H1 (cell line): Measurements from ENCODE around the gene TMEM86B. TPM values are rescaled to one million over a fixed set of nuclear protein-coding genes. Genes with fewer than 3 reads are reported as not detected.

Experiments used
- CTCF ChIA-PET: fragments of 300-600 bp; sonication (Branson Sonifier 250); formaldehyde crosslinking; loops from one replicate; lab custom pipeline; 2021; ENCODE audit not compliant: partially characterized antibody; lab: Charles Lee
- POLR2A ChIA-PET: fragments of 300-600 bp; sonication (Branson Sonifier 250); formaldehyde crosslinking; loops from one replicate; lab custom pipeline; 2021; ENCODE audit warnings: inconsistent platforms; ENCODE audit not compliant: partially characterized antibody; lab: Charles Lee
- DNase-seq, 2 experiments: peaks; one replicate each; pipeline versions ENCODE4 v3.0.0 to v3.0.0-alpha.2; 2010 to 2022; ENCODE audit warnings: low spot score in 2 of 2, low read depth in 1 of 2, mixed read lengths in 1 of 2
- FAIRE-seq: peaks from 2 replicates; lab custom pipeline; 2011; peaks lifted over from hg19 to GRCh38; lab: Jason Lieb, UNC
- H2AFZ ChIP-seq: 2 replicates; pipeline ENCODE4 v1.8.1; 2012; ENCODE audit warnings: low read length, inconsistent platforms
- H2AK5ac ChIP-seq: 2 replicates; pipeline ENCODE4 v1.6.1; 2013; ENCODE audit warnings: low read depth, low read length
- H2BK120ac ChIP-seq: replicated peaks from 2 replicates; pipeline ENCODE3; 2013; ENCODE audit warnings: low read depth, low read length, inconsistent platforms
- H2BK12ac ChIP-seq: 2 replicates; pipeline ENCODE4 v1.6.1; 2013; ENCODE audit warnings: low read depth, low read length
- H2BK15ac ChIP-seq: 2 replicates; pipeline ENCODE4 v1.6.1; 2013; ENCODE audit warnings: low read length
- H2BK20ac ChIP-seq: 2 replicates; pipeline ENCODE4 v1.6.1; 2013; ENCODE audit warnings: low read length
- H2BK5ac ChIP-seq: 2 replicates; pipeline ENCODE4 v1.6.1; 2013; ENCODE audit warnings: low read depth, low read length
- H3K14ac ChIP-seq: 2 replicates; pipeline ENCODE4 v1.6.1; 2013; ENCODE audit warnings: inconsistent platforms; ENCODE audit not compliant: insufficient read length
- H3K18ac ChIP-seq: 2 replicates; pipeline ENCODE4 v1.6.1; 2013; ENCODE audit warnings: low read length; ENCODE audit errors: extremely low read depth
- H3K23ac ChIP-seq: 2 replicates; pipeline ENCODE4 v1.6.1; 2013; ENCODE audit warnings: inconsistent platforms; ENCODE audit not compliant: insufficient read length
- H3K23me2 ChIP-seq: 2 replicates; pipeline ENCODE4 v1.6.1; 2013; ENCODE audit warnings: low read depth, low read length
- H3K27ac ChIP-seq: 2 replicates; pipeline ENCODE4 v1.6.1; 2011; ENCODE audit warnings: low read depth, low read length, inconsistent platforms
- H3K27me3 ChIP-seq, 4 experiments: replicated peaks in 1 of 4; 1 replicate in 1 of 4; 2 replicates in 3 of 4; pipeline versions ENCODE4 v1.6.1 to v1.8.1; 2011 to 2013; ENCODE audit warnings: low read length in 3 of 4, mild to moderate bottlenecking in 3 of 4, inconsistent platforms in 2 of 4, mixed read lengths in 2 of 4, moderate library complexity in 1 of 4; ENCODE audit not compliant: control insufficient read depth in 3 of 4, insufficient read depth in 3 of 4; ENCODE audit errors: extremely low read depth in 1 of 4
- H3K36me3 ChIP-seq, 4 experiments: 2 replicates each; pipeline versions ENCODE4 v1.6.1 to v1.8.1; 2011 to 2013; ENCODE audit warnings: mild to moderate bottlenecking in 4 of 4, low read length in 3 of 4, moderate library complexity in 2 of 4, control low read depth in 1 of 4, inconsistent platforms in 1 of 4; ENCODE audit not compliant: insufficient read depth in 4 of 4, control insufficient read depth in 2 of 4
- H3K4ac ChIP-seq: replicated peaks from 2 replicates; pipeline ENCODE3; 2013; ENCODE audit warnings: low read length, low read depth, mixed read lengths, inconsistent platforms; ENCODE audit not compliant: insufficient read length
- H3K4me1 ChIP-seq, 4 experiments: replicated peaks in 1 of 4; 1 replicate in 1 of 4; 2 replicates in 3 of 4; pipeline versions ENCODE4 v1.6.1 to v1.8.1; 2011 to 2013; ENCODE audit warnings: low read length in 3 of 4, inconsistent platforms in 2 of 4, mixed read lengths in 1 of 4; ENCODE audit not compliant: insufficient read depth in 4 of 4, control insufficient read depth in 3 of 4
- H3K4me2 ChIP-seq, 2 experiments: 2 replicates each; pipeline versions ENCODE4 v1.6.1 to v1.8.1; 2011 to 2013; ENCODE audit warnings: low read depth in 2 of 2, low read length in 2 of 2, control low read depth in 1 of 2, inconsistent platforms in 1 of 2, mild to moderate bottlenecking in 1 of 2; ENCODE audit not compliant: insufficient read depth in 1 of 2
- H3K4me3 ChIP-seq, 4 experiments: fragments of 200-600, 300-600 bp in 1 of 4; sonication (generic), shearing (Covaris generic), sonication (Bioruptor Twin) in 1 of 4; 2 replicates each; pipeline versions ENCODE4 v1.5.1 to v1.8.1; 2011 to 2016; ENCODE audit warnings: low read length in 4 of 4, low read depth in 3 of 4, control low read depth in 2 of 4, inconsistent platforms in 2 of 4, mild to moderate bottlenecking in 2 of 4, mixed read lengths in 1 of 4, moderate library complexity in 1 of 4; ENCODE audit not compliant: insufficient read depth in 2 of 4; ENCODE audit errors: extremely low read depth in 1 of 4
- H3K56ac ChIP-seq: replicated peaks from 2 replicates; pipeline ENCODE3; 2013; ENCODE audit warnings: low read depth, mild to moderate bottlenecking, mixed read lengths, low read length, inconsistent platforms; ENCODE audit not compliant: insufficient read length
- H3K79me1 ChIP-seq: 2 replicates; pipeline ENCODE4 v1.6.1; 2013; ENCODE audit warnings: low read depth, low read length, control low read depth
- H3K79me2 ChIP-seq, 2 experiments: 2 replicates each; pipeline versions ENCODE4 v1.6.1 to v1.8.1; 2012 to 2013; ENCODE audit warnings: low read length in 2 of 2, mild to moderate bottlenecking in 2 of 2, inconsistent platforms in 1 of 2; ENCODE audit not compliant: insufficient read depth in 2 of 2, control insufficient read depth in 1 of 2
- H3K9ac ChIP-seq, 4 experiments: replicated peaks in 1 of 4; 1 replicate in 1 of 4; 2 replicates in 3 of 4; pipeline versions ENCODE4 v1.6.1 to v1.8.1; 2011 to 2013; ENCODE audit warnings: low read depth in 3 of 4, low read length in 3 of 4, control low read depth in 2 of 4, mild to moderate bottlenecking in 2 of 4, moderate library complexity in 2 of 4, inconsistent platforms in 1 of 4; ENCODE audit errors: extremely low read depth in 1 of 4
- H3K9me3 ChIP-seq, 2 experiments: 2 replicates each; pipeline versions ENCODE4 v1.6.1 to v1.8.1; 2012 to 2013; ENCODE audit warnings: mild to moderate bottlenecking in 2 of 2, moderate library complexity in 2 of 2, control low read depth in 1 of 2, inconsistent platforms in 1 of 2, low read depth in 1 of 2, low read length in 1 of 2, mixed read lengths in 1 of 2; ENCODE audit not compliant: insufficient read depth in 2 of 2
- H4K20me1 ChIP-seq, 2 experiments: replicated peaks in 1 of 2; 2 replicates each; pipeline versions ENCODE3 to v1.8.1; 2011 to 2013; ENCODE audit warnings: inconsistent platforms in 2 of 2, low read length in 2 of 2, mild to moderate bottlenecking in 1 of 2; ENCODE audit not compliant: insufficient read depth in 2 of 2, control insufficient read depth in 1 of 2
- H4K5ac ChIP-seq: 2 replicates; pipeline ENCODE4 v1.6.1; 2013; ENCODE audit warnings: low read length, low read depth, mixed read lengths, inconsistent platforms; ENCODE audit not compliant: insufficient read length
- H4K8ac ChIP-seq: 2 replicates; pipeline ENCODE4 v1.8.0; 2013; ENCODE audit warnings: mild to moderate bottlenecking, moderate library complexity, low read length, inconsistent platforms; ENCODE audit not compliant: insufficient read depth; ENCODE audit errors: extremely low read depth
- H4K91ac ChIP-seq: replicated peaks from 2 replicates; pipeline ENCODE3; 2013; ENCODE audit warnings: low read length, mixed read lengths, inconsistent platforms; ENCODE audit not compliant: insufficient read length
- whole genome bisulfite sequencing, 2 experiments: shearing (Covaris generic) in 1 of 2; methylation state at CpG; one replicate each; pipeline versions ENCODE4 v1.1.6 to v1.1.7; 2013 to 2015; ENCODE audit warnings: low lambda C conversion rate in 2 of 2, mixed read lengths in 2 of 2, inconsistent platforms in 1 of 2, low coverage in 1 of 2, missing lambda C conversion rate in 1 of 2; ENCODE audit not compliant: insufficient replicate concordance in 2 of 2, insufficient coverage in 1 of 2, insufficient read length in 1 of 2; ENCODE audit errors: extremely low coverage in 1 of 2, missing lambda C conversion rate in 1 of 2; 5-methylcytosine and 5-hydroxymethylcytosine counted together
- polyA plus RNA-seq, 7 experiments: library from polyadenylated mRNA; depleted of rRNA in 3 of 7; stranded (reverse) in 5 of 7; unstranded in 2 of 7; fragments of >200 nt in 5 of 7; fragments of 200-250 nt in 2 of 7; gene quantifications; 1 replicate in 5 of 7; 2 replicates in 1 of 7; 4 replicates in 1 of 7; pipeline versions ENCODE4 v1.2.1 to v1.2.3, GENCODE V29; 2011 to 2013; ENCODE audit warnings: missing spikeins in 2 of 7, mixed read lengths in 2 of 7
- total RNA-seq: library from RNA; stranded (reverse); fragmentation: NEBNext Ultra II Directional; extraction: Animal tissue kit (Norgen Biotek cat#: 25700); gene quantifications from 2 replicates; pipeline ENCODE4 v1.2.1, GENCODE V29; 2021

Gene TMEM86B
- total and polyA plus RNA-seq, 2 of the 8 experiments (the other 6 are each of a cell fraction or from before 2014, with no cell fraction given) = 2.0 to 2.9 TPM

GRCh38 chr19:55181740-55182139 is 46.8 kb downstream of the TMEM86B start:
- Histone ChIP-seq H3K27ac (no peak overlapping the region), H3K36me3 (no peaks in the 10 kb centered on the region), H3K23me2 (peaks cover 12% of the 10 kb centered on the region; the same call in 1 of the 2 replicates), H2BK120ac (no peak overlapping the region), H2AFZ (no peak overlapping the region), H3K56ac (no peak overlapping the region), H2AK5ac (no peak overlapping the region), H4K5ac (no peak overlapping the region), H3K18ac (no peak overlapping the region), H3K4ac (no peak overlapping the region), H3K9me3 (no peaks in the 10 kb centered on the region), H3K4me2 (no peak overlapping the region), H3K9ac (no peak overlapping the region), H2BK20ac (no peak overlapping the region), H3K14ac (no peak overlapping the region), H2BK12ac (no peak overlapping the region), H4K8ac (no peak overlapping the region), H3K4me3 (no peak overlapping the region), H3K27me3 (peaks cover 0 to 36% (median 22%) of the 10 kb centered on the region in 4 experiments; a peak in 5 of 7 replicates), H3K23ac (no peak overlapping the region), H2BK5ac (no peak overlapping the region), H4K91ac (no peak overlapping the region), H3K4me1 (peaks cover 0 to 6% (median 5%) of the 10 kb centered on the region in 4 experiments; a peak in 5 of 7 replicates), H2BK15ac (no peak overlapping the region), H3K79me2 (no peaks in the 10 kb centered on the region), H4K20me1 (peaks cover 0 to 7% of the 10 kb centered on the region in 2 experiments), H3K79me1 (no peaks in the 10 kb centered on the region)
- FAIRE-seq (no peak), DNase-seq (no peak)
- ChIA-PET POLR2A (interaction anchor here (0.9 to 1.2 kb wide), 3 partner anchors 59 to 202 kb away, joined by 3 to 5 read pairs (median 3); partner anchors contain the start of gene TMEM238), CTCF (interaction anchor here (1.2 kb wide), 1 partner anchor 96 kb away, joined by 4 read pairs; no protein-coding TSS in a partner anchor)
- 80% methylated on average over 19 of the region's 20 CpGs; no CpG with 5 or more reads in 1 of the 2 experiments for WGBS, 2 experiments
